Measurements from ENCODE around the gene FBXW7.

FBXW7 gene

GRCh38 chr4:152535360-152535902, 461 bp downstream of the FBXW7 start:
- TF ChIP-seq CTCF (IDR thresholded peaks at IDR 0.05; ENCODE audit: insufficient read depth, missing control alignments): no peak
- FAIRE-seq (no peak), DNase-seq (ENCODE audit: insufficient read length, low spot score) (no peak)

GRCh38 chr4:152534541-152535359, 1.1 kb downstream of the FBXW7 start:
- DNase-seq (ENCODE audit: insufficient read length, low spot score) (no peak), FAIRE-seq (no peak)
- no peak for TF ChIP-seq CTCF (IDR thresholded peaks at IDR 0.05; ENCODE audit: insufficient read depth, missing control alignments)

GRCh38 chr4:152531479-152531878, 4.4 kb downstream of the FBXW7 start:
- TF ChIP-seq CTCF (IDR thresholded peaks at IDR 0.05; ENCODE audit: insufficient read depth, missing control alignments): no peak
- FAIRE-seq: no peak
- DNase-seq (ENCODE audit: insufficient read length, low spot score): no peak

GRCh38 chr4:152530600-152530999, 5.3 kb downstream of the FBXW7 start:
- no peak for FAIRE-seq
- no peak for DNase-seq (ENCODE audit: insufficient read length, low spot score)
- no peak for TF ChIP-seq CTCF (IDR thresholded peaks at IDR 0.05; ENCODE audit: insufficient read depth, missing control alignments)

- no peak for DNase-seq (ENCODE audit: insufficient read length, low spot score)
- no peak for TF ChIP-seq CTCF (IDR thresholded peaks at IDR 0.05; ENCODE audit: insufficient read depth, missing control alignments)
- no peak for FAIRE-seq
Measured at GRCh38 chr4:152529880-152530279, 6.0 kb downstream of the FBXW7 start.

- DNase-seq (ENCODE audit: insufficient read length, low spot score): no peak
- no peak for TF ChIP-seq CTCF (IDR thresholded peaks at IDR 0.05; ENCODE audit: insufficient read depth, missing control alignments)
Measured at GRCh38 chr4:152528060-152528459, 7.8 kb downstream of the FBXW7 start.

GRCh38 chr4:152525878-152526277, 10.0 kb downstream of the FBXW7 start:
- TF ChIP-seq CTCF (IDR thresholded peaks at IDR 0.05; ENCODE audit: insufficient read depth, missing control alignments): no peak
- FAIRE-seq (no peak), DNase-seq (ENCODE audit: insufficient read length, low spot score) (no peak)

More at GRCh38 chr4:152528060-152528459, 7.8 kb downstream of the FBXW7 start:
- FAIRE-seq: peak; percentile 44
